A673 (cell line): ENCODE results near the gene ARHGEF4. TPM values are rescaled to one million over a fixed set of nuclear protein-coding genes. Genes with fewer than 3 reads are reported as not detected.

Experiments used
- BruUV-seq: library from RNA; stranded (reverse); fragments of 400-500 nt; replicated peaks from 2 replicates; lab custom pipeline; 2021; lab: Mats Ljungman, UMichigan
- CTCF ChIA-PET: fragments of 300-600 bp; sonication (Branson Sonifier 250); formaldehyde crosslinking; loops from one replicate; lab custom pipeline; 2022; ENCODE audit warnings: antibody characterized with exemption; lab: Charles Lee
- POLR2A ChIA-PET: fragments of 300-600 bp; sonication (Branson Sonifier 250); formaldehyde crosslinking; loops from one replicate; lab custom pipeline; 2022; ENCODE audit warnings: antibody characterized with exemption; ENCODE audit not compliant: low non-redundant PET; lab: Charles Lee
- DNase-seq: peaks from one replicate; pipeline ENCODE4 v3.0.0-alpha.2; 2015; ENCODE audit warnings: low spot score
- H3K27ac ChIP-seq: fragments of 200-600 bp; sonication (generic); 2 replicates; pipeline ENCODE4 v1.5.1; 2016; ENCODE audit warnings: mixed run types, low read depth, mild to moderate bottlenecking, mixed read lengths, antibody characterized with exemption, low read length; ENCODE audit not compliant: poor library complexity, severe bottlenecking
- H3K27me3 ChIP-seq: fragments of 200-600 bp; sonication (generic); replicated peaks from 2 replicates; pipeline ENCODE4 v1.6.1; 2017; ENCODE audit warnings: mixed run types, low read depth, mild to moderate bottlenecking, mixed read lengths, antibody characterized with exemption, low read length; ENCODE audit not compliant: insufficient read depth, poor library complexity
- H3K36me3 ChIP-seq: fragments of 200-600 bp; sonication (generic); 2 replicates; pipeline ENCODE4 v1.6.1; 2016; ENCODE audit warnings: mixed run types, mild to moderate bottlenecking, mixed read lengths, antibody characterized with exemption, low read length; ENCODE audit not compliant: insufficient read depth, poor library complexity, severe bottlenecking
- H3K4me1 ChIP-seq: fragments of 200-600 bp; sonication (generic); 2 replicates; pipeline ENCODE4 v1.6.1; 2017; ENCODE audit warnings: mixed run types, mild to moderate bottlenecking, mixed read lengths, antibody characterized with exemption, low read length; ENCODE audit not compliant: insufficient read depth, poor library complexity, severe bottlenecking
- H3K4me3 ChIP-seq: fragments of 200-600 bp; sonication (generic); 2 replicates; pipeline ENCODE4 v1.5.1; 2016; ENCODE audit warnings: low read depth, mixed run types, mild to moderate bottlenecking, mixed read lengths, low read length; ENCODE audit not compliant: poor library complexity, severe bottlenecking
- H3K9me3 ChIP-seq: fragments of 200-600 bp; sonication (generic); 2 replicates; pipeline ENCODE4 v1.6.1; 2016; ENCODE audit warnings: mixed run types, low read depth, mild to moderate bottlenecking, mixed read lengths, antibody characterized with exemption, low read length; ENCODE audit not compliant: poor library complexity, severe bottlenecking
- EZH2 ChIP-seq: fragments of 200-600 bp; sonication (generic); IDR thresholded peaks from 2 replicates; pipeline ENCODE4 v1.6.1; 2017; ENCODE audit warnings: borderline replicate concordance, low read depth, mild to moderate bottlenecking, mixed read lengths, antibody characterized with exemption, low read length; ENCODE audit not compliant: poor library complexity, severe bottlenecking
- intact Hi-C: fragments of 100-400 bp; cut with micrococcal nuclease; formaldehyde crosslinking; loops from one replicate; pipeline ENCODE4 v1.10.0; 2022; ENCODE audit not compliant: unreplicated experiment
- total RNA-seq: library from RNA; stranded (reverse); gene quantifications from 2 replicates; pipeline ENCODE4 v1.2.3, GENCODE V29; 2021
- TF ChIP-seq, protein P1 (sequence below): fragments of 300-800, 200-600 bp; sonication (generic); conservative IDR thresholded peaks from 2 replicates; pipeline ENCODE4 v1.5.1; 2017; ENCODE audit warnings: low read depth, mild to moderate bottlenecking, antibody characterized with exemption, low read length, moderate library complexity, mixed read lengths

The ARHGEF4 gene
- total RNA-seq, 1 experiment from 2014 or later, result 2.1 TPM

DNA sequence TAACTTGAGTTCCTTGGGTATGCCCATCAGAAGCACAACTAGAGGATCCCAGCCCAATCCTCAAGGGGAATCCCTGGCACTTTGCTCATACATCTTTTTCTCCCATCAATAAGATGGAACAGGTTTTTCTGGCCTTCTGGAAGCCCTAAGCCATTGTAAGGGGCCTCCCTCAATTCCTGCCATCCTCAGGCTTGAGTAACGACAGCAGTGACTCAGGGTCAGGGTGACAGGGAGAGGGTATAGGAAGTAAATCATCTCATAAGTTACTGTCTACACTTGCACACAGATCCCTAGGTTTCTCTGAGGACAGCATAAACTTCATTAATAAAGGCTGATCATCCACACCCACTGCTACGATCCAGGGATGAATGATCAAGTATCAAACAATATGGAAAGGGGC, 46.4 kb upstream of the ARHGEF4 start:
- ChIA-PET CTCF (no interaction called here), POLR2A (no interaction called here)
- no peak overlapping the region for H3K4me3 ChIP-seq
- TF ChIP-seq EZH2, result no peak
- TF ChIP-seq, protein P1, sequence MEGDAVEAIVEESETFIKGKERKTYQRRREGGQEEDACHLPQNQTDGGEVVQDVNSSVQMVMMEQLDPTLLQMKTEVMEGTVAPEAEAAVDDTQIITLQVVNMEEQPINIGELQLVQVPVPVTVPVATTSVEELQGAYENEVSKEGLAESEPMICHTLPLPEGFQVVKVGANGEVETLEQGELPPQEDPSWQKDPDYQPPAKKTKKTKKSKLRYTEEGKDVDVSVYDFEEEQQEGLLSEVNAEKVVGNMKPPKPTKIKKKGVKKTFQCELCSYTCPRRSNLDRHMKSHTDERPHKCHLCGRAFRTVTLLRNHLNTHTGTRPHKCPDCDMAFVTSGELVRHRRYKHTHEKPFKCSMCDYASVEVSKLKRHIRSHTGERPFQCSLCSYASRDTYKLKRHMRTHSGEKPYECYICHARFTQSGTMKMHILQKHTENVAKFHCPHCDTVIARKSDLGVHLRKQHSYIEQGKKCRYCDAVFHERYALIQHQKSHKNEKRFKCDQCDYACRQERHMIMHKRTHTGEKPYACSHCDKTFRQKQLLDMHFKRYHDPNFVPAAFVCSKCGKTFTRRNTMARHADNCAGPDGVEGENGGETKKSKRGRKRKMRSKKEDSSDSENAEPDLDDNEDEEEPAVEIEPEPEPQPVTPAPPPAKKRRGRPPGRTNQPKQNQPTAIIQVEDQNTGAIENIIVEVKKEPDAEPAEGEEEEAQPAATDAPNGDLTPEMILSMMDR, result no peak
- peaks cover 17% of the 10 kb centered on the region for H3K27me3 ChIP-seq
- H3K4me1 ChIP-seq, result no peaks in the 10 kb centered on the region
- intact Hi-C loops, result no loop called here
- no peaks in the 10 kb centered on the region for H3K36me3 ChIP-seq
- no peak overlapping the region for H3K27ac ChIP-seq
- no TSS peak for BruUV-seq
- no peak for DNase-seq
- H3K9me3 ChIP-seq, result no peaks in the 10 kb centered on the region

DNA sequence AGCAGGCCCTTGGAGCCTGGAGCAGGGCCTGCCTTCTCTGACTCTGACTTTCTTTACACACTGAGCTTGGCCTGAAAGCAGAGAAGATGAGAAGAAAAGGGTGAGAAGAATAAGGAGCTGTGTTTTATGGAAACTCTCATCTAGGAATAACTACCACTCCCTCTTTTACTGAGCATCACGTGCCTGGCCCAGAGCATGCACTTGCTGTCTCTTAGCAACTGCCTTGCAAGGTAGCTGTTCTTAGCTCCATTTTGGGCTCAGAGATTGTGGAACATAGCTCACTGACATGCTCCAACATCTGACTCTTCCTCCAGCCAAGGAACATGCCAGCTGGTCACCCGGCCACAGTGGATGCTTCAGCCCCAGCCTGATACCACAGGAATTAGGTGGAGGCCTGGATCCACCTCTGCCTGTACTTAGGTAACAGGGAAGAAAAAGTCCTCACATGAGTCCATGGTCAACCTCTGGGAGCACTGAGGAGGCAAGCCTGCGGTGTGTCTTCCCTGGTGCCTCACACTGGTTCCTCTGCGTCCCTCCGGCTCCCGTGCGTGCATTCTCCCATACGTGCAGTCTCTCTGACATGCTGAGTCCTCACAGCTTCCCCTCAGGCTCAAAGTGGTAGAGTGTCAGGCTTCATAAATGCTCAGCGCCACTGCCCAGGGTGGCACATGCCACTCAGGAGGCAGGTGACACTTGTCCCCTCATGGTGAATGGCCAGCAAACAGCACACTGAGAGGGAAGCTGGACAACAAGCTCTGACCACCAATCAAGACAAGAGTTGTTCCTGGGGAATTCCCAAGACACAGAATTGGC, 45.7 kb upstream of the ARHGEF4 start:
- H3K9me3 ChIP-seq, result no peaks in the 10 kb centered on the region
- CTCF ChIA-PET, result no interaction called here
- intact Hi-C loops, result no loop called here
- no peak overlapping the region for H3K27ac ChIP-seq
- POLR2A ChIA-PET, result no interaction called here
- no peak for DNase-seq
- H3K27me3 ChIP-seq, result peaks cover 19% of the 10 kb centered on the region
- BruUV-seq, result no TSS peak
- no peaks in the 10 kb centered on the region for H3K36me3 ChIP-seq
- TF ChIP-seq, protein P1, result no peak
- no peak for TF ChIP-seq EZH2
- no peak overlapping the region for H3K4me3 ChIP-seq
- no peaks in the 10 kb centered on the region for H3K4me1 ChIP-seq

DNA sequence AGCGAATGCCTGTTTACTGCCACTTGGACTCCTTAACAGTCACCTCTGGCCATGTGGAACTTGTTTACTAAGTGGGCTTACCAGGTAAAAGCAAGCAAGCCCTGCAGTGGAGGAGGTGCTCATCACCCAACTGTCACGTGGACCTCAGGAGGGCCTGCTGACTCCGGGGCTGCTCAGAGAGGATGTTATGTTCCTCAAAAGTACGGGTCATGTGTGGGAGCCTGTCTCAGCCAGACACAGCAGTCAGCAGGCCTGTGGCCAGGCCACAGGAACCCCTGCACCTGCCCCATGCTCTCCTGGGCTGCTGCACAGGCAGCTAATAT, 45.1 kb upstream of the ARHGEF4 start:
- no peak for DNase-seq
- no TSS peak for BruUV-seq
- no peak overlapping the region for H3K27ac ChIP-seq
- no peaks in the 10 kb centered on the region for H3K4me1 ChIP-seq
- TF ChIP-seq EZH2, result no peak
- TF ChIP-seq, protein P1, result no peak
- POLR2A ChIA-PET, result no interaction called here
- CTCF ChIA-PET, result no interaction called here
- H3K27me3 ChIP-seq, result peaks cover 19% of the 10 kb centered on the region
- H3K9me3 ChIP-seq, result no peaks in the 10 kb centered on the region
- no peaks in the 10 kb centered on the region for H3K36me3 ChIP-seq
- no peak overlapping the region for H3K4me3 ChIP-seq
- intact Hi-C loops, result no loop called here
